GM21360 (cell line): Measurements from ENCODE around the gene VKORC1L1.
"Not testable (repeated sequence)": the region's sequence is repeated elsewhere in the genome, so short reads cannot be mapped to it uniquely, and the experiment has no call there.

Experiments used
- ATAC-seq: cut with Tn5 transposase; IDR thresholded peaks from one replicate; pipeline ENCODE4 v1.9.1; 2021; ENCODE audit warnings: mild to moderate bottlenecking, moderate library complexity; ENCODE audit not compliant: unreplicated experiment

The VKORC1L1 gene

GRCh38 chr7:65974191-65974801 lies 101.4 kb downstream of the VKORC1L1 start:
- no peak for ATAC-seq

GRCh38 chr7:65974876-65975275 lies 102.0 kb downstream of the VKORC1L1 start:
- ATAC-seq: no peak

DNA sequence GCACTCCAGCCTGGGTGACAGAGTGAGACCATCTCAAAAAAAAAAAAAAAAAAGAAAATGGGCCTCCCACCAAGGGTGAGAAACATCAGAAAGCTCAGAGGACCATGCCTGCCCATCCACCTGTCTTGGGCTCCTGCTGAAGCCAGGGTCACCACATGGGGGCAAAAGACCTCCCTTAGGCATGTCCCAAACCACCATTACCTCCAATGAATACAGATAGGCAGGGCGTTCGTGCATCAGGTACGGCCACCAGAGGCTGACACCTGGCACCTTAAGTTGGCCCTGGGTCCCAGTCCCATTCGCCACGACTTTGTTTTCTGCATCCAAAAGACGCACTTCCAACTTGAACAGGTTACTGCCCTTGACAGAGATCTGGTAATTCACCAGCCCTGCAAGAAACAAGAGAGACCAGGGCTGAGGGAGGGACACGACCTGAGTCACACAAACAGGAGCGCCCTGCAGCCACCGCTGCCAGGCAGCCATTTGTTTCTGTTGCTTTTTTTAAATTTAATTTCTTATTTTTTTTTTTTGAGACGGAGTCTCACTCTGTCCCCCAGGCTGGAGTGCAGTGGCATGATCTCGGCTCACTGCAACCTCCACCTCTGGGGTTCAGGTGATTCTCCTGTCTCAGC lies 103.1 kb downstream of the VKORC1L1 start:
- no peak for ATAC-seq

DNA sequence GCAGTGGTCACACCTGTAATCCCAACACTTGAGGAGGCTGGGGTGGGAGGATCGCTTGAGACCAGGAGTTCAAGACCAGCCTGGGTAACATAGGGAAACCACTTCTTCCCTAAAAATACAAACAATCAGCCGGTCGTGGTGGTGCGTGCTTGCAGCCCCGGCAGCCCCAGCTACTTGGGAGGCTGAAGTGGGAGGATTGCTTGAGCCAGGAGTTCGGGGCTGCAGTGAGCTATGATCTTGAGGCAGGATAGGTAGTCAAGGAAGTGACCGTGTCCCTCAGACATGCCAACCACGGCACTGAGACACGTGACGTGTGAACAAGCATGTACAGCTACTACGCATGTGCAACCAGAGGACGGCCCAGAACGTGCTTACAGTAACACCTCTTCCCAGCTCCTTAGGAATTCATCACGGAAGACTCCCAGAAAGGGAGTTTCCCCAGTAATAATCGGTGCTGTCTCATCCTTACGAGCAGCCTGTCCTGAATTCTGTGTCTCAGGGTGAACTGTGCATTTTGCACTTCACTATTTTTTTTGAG lies 103.9 kb downstream of the VKORC1L1 start:
- no peak for ATAC-seq

DNA sequence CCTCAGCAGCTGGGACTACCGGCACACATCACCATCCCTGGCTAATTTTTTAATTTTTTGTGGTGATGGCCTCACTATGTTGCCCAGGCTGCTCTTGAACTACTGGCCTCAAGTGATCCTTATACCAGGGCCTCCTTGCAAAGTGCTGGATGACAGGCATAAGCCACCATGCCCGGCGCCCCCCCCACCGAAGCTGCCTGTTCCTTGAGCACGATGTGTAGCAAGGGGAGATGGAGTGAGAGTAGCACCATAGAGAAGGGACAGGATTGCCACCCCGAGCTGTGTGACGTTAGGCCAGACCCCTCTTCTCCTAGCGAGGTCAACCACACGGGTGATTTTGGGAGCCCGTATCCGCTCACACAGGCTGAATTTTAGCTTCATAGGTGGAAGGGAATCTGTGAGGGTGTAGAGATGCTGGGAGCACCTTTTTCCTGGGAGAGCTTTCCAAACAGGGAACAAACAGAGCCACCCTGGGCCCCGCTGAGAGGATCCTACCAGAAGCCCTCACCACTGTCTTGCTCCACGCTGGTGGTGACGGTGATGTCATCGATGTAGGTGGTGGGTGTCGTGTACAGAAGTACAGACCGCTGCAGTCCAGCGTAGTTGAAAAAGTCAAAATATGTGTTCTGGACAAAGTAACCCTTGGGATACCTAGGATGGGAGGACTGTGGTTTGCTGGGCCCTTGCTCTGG lies 106.2 kb downstream of the VKORC1L1 start:
- no peak for ATAC-seq

- no peak for ATAC-seq
These were observed 107.0 kb downstream of the VKORC1L1 start for GRCh38 chr7:65979583-65980477.

DNA sequence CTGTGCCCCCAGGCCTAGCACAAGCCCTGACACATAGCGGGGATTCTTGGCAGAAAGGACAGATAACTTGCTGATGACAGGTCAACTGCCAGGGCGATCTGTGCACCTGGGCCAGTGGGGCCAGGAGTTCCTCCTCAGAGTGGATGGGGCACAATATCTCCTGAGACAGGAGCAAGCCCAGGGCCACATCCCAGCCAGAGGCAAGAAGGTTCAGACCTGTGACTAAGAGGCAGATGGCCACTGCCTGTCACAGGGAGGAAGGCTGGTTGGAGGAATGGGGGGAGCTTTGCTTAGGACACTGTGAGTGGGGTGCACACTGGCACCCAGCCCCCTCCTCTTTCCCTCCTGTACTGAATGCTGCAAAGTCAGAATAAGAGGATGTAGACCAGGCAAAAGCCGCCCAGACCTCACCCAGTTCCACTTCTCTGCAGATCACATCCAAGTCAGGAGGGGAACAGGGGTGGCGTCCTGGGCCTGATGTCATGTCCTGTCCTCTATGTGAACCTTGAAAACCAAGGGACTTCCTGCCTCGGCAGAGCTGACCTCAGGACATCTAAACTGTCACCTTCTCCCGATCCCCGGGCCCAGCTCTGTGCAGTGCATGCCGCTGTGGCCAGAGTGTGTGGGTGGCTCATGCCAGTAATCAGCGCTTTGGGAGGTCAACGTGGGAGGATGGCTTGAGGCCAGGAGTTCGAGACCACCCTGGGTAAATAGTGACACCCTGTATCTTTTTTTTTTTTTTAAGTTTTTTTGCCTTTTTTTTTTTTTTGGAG lies 107.8 kb downstream of the VKORC1L1 start:
- peak; percentile 67 for ATAC-seq

DNA sequence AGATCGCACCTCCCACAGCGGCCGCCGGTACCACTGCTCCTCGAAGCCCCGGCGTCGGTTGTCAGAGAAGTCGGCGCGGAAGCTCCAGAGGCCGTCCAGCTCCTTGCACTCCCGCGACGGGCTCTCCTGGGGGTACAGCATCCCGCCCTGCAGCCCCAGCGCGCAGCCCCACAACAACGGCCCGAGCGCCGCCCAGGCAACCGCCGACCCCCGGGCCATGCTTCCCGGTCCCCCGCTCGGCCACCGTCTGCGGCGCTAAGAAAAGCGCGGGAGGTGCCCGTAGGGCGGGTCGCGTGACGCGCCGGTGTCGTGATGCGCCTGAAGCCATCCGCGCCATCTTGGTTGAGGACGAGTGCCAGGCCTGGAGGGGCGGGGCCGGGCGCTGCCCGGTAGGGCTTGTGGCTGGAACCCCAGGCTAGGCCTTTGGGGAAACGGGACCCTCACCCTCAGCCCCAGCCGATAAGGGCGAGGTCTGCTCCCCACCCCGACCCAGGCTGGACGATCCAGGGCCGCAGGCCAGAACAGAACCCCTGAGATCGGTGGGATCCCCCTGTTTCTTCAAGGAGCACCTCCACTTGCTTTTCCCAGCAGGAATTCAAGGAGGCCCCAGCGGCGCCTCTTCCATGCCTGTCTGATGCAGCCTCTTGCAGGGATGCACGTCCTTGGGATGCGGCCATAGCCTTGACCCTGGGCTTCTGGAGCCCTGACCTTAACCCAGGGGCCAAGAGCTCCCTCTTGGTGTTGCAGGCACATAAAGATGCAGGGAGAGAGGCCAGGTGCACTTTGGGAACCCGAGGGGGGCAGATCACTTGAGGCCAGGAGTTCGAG lies 109.3 kb downstream of the VKORC1L1 start, which contains the start of gene GUSB:
GUSB (minus strand) TSS at position 249 of the 828 bp plus-strand sequence; CDS start at position 219, 30 bp downstream.
- peak; percentile 83 for ATAC-seq

- no peak for ATAC-seq
These were observed 111.2 kb downstream of the VKORC1L1 start for GRCh38 chr7:65983965-65984658.

DNA sequence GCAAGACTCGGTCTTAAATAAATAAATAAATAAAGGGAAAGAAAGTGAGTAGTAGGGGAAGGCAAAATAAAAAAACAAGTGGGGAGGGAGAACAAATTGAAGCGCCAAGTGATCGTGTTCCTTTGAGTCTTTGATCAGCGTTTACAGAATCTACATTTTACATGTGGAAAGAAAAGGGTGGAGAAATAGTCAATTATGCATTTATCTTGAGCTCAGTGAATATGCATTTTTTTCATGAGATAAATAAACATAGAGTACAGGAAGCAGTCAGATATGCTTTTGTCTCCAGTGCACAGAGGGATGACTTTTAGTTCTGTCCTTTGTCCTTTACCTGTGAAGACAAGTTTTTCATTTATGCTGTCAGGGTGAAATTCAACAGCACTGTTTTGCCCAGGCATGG lies 115.2 kb downstream of the VKORC1L1 start:
- ATAC-seq: no peak

DNA sequence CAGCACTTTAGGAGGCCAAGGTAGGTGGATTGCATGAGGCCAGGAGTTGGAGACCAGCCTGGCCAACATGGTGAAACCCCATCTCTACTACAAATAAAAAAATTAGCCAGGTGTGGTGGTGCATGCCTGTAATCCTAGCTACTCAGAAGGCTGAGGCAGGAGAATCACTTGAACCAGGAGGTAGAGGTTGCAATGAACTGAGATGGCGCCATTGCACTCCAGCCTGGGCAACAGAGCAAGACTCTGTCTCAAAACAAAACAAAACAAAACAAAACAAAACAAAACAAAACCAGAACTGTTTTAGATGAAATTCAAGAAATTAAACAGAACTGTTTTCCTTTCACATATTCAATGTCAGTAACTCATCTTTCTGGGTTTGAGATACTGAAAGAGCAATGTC lies 115.6 kb downstream of the VKORC1L1 start:
- ATAC-seq: not testable (repeated sequence)

- no peak for ATAC-seq
These were observed 116.8 kb downstream of the VKORC1L1 start for GRCh38 chr7:65989694-65990080.

DNA sequence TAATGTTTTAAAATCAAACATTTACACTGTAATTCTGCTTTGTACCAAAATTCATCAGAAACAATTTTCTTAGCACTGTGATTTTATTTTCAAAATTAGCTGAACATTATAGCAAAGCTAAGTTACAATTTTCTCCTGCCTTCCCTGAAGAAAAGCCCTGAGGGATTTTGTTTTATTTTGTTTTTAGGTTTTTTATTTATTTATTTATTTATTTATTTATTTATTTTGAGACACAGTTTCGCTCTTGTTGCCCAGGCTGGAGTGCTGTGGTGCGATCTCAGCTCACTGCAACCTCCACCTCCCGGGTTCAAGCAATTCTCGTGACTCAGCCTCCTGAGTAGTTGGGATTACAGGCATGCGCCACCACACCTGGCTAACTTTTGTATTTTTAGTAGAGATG lies 119.0 kb downstream of the VKORC1L1 start:
- ATAC-seq: not testable (repeated sequence)

GRCh38 chr7:65992526-65992925 lies 119.7 kb downstream of the VKORC1L1 start:
- no peak for ATAC-seq

- not testable (repeated sequence) for ATAC-seq
These were observed 122.1 kb downstream of the VKORC1L1 start for GRCh38 chr7:65994984-65995383.

DNA sequence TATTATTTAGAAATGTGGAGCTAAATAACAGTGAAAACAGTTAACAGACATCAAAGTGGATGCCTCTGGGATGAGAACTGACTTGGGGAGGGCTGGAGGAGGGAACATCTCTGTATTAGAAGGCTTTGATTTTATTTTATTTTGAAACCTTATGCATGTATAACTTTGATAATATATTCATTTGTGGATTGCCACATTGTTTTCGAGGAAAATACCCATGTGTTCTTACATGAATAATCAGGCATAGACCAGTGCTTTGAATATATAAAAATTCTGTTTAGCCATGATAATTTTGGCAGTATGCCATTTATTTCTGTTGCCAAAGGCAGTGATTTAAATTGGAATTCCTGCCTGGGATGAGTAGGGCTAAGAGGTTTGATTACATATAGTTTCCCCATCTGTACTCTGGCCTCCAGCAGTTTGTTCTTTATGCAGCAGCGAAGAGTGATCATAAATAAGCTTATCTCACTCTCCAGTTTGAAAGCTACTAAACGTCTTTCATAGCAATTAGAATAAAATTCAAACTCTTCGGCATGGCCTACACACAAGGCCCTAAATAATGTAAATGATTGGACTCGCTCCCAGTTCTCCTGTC lies 128.0 kb downstream of the VKORC1L1 start:
- ATAC-seq: not testable (repeated sequence)

DNA sequence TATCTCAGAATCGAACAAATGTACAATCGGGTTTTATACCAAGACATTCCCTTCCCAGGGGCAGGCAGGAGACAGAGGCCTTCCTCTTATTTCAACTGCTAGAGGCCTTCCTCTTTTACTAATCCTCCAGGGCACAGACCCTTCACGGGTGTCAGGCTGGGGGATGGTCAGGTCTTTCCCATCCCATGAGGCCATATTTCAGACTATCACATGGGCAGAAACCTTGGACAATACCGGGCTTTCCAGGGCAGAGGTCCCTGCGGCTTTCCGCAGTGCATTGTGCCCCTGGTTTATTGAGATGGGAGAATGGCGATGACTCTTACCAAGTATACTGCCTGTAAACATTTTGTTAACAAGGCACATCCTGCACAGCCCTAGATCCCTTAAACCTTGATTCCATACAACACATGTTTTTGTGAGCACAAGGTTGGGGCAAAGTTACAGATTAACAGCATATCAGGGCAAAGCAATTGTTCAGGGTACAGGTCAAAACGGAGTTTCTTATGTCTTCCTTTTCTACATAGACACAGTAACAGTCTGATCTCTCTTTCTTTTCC lies 132.3 kb downstream of the VKORC1L1 start:
- ATAC-seq: not testable (repeated sequence)

- ATAC-seq: no peak
These were observed 134.4 kb downstream of the VKORC1L1 start for GRCh38 chr7:66007232-66007631.
